Measurements from ENCODE around the gene TSPAN9.

TSPAN9 gene

DNA sequence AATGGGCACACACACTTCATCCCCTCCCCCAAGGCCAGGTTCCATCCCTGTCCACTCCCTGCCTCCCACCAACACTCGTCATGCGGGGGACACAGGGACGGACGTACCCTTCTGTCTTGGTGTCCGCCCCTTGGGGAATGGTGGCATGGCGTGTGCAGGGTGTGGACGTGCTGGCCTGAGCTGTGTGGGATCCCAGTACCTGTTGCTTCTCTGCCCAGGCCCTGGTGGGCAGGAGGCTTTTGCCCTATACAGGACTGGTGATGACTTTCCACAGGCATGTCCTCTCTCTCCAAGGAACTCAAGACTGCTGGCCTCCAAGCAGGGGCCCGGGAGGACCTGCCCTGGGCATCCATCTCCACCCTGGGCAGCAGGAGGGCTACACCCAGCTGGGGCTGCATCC, 218.0 kb downstream of the TSPAN9 start:
- H3K56ac ChIP-seq (ENCODE audit: low read length): no peak overlapping the region
- H3K79me2 ChIP-seq (ENCODE audit: control insufficient read depth, insufficient read depth, low read length): no peaks in the 10 kb centered on the region
- H3K4me3 ChIP-seq (ENCODE audit: low read length): no peak overlapping the region
- DNase-seq: no peak
- H3K27ac ChIP-seq (ENCODE audit: low read depth, low read length): no peak overlapping the region
- no peaks in the 10 kb centered on the region for H3K4me1 ChIP-seq (ENCODE audit: control insufficient read depth, low read depth, low read length)
- H3K36me3 ChIP-seq (ENCODE audit: control insufficient read depth, insufficient read depth, low read length): no peaks in the 10 kb centered on the region
- H3K18ac ChIP-seq (ENCODE audit: low read length): no peak overlapping the region
- H3K9ac ChIP-seq (ENCODE audit: low read length): no peak overlapping the region
- H2BK120ac ChIP-seq (ENCODE audit: low read depth, low read length): no peak overlapping the region
- H3K23ac ChIP-seq (ENCODE audit: low read length): no peak overlapping the region
- no peak overlapping the region for H4K8ac ChIP-seq (ENCODE audit: low read depth, low read length)
- H3K4ac ChIP-seq (ENCODE audit: low read depth, low read length): no peak overlapping the region
- no peaks in the 10 kb centered on the region for H3K79me1 ChIP-seq (ENCODE audit: low read length)
- H4K5ac ChIP-seq (ENCODE audit: low read length): no peak overlapping the region
- H2AK5ac ChIP-seq (ENCODE audit: low read length): no peak overlapping the region
- no peaks in the 10 kb centered on the region for H3K27me3 ChIP-seq (ENCODE audit: insufficient read depth, low read length, poor library complexity)
- H2BK5ac ChIP-seq (ENCODE audit: low read length): no peak overlapping the region
- no peak overlapping the region for H3K4me2 ChIP-seq (ENCODE audit: low read length)
- H2BK15ac ChIP-seq (replicated peaks; ENCODE audit: low read depth): no peak overlapping the region
- no CpG with 5 or more reads among the region's 8 CpGs for WGBS (ENCODE audit: extremely low coverage, insufficient coverage, low lambda C conversion rate)

DNA sequence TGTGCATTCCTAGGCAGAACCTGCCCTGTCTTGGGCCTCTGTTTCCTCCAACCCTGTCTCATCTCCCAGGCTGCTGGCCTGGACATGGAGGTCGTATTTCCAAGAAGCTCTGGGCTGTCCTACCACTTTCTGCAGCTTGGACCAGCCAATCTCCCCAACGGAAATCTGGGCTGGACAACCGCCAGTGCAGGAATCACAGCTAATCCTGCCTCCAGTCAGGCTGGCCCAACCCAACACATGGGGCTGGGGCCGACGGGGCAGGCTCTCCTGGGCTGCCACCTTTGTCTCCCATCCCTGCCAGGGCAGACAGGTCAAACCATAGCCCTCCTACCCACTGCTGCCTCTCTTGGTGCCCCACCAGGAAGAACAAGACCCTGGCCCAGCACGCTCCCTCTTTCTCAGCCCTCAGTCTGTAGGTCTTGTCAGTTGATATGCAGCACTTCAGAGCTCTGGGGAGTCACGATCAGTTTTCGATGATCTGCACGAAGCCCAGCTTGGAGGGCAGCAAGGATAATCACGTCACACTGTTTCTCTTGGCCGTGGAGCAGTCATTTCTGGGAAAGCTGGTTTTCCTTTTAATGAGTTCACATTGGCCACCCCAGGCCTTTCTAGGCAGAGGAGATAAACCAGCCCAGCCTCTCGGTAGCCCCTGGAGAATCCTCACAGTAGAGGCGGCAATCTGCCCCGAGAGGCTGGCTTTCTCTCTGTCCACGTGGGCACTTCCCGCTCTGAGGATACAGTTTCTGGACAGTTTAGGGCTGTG, 218.6 kb downstream of the TSPAN9 start:
- Histone ChIP-seq H4K5ac (ENCODE audit: low read length) (no peak overlapping the region), H2AK5ac (ENCODE audit: low read length) (no peak overlapping the region), H3K27ac (ENCODE audit: low read depth, low read length) (no peak overlapping the region), H3K23ac (ENCODE audit: low read length) (no peak overlapping the region), H3K79me2 (ENCODE audit: control insufficient read depth, insufficient read depth, low read length) (no peaks in the 10 kb centered on the region), H2BK15ac (replicated peaks; ENCODE audit: low read depth) (no peak overlapping the region), H3K9ac (ENCODE audit: low read length) (no peak overlapping the region), H3K4me3 (ENCODE audit: low read length) (no peak overlapping the region), H3K4me1 (ENCODE audit: control insufficient read depth, low read depth, low read length) (no peaks in the 10 kb centered on the region), H2BK5ac (ENCODE audit: low read length) (no peak overlapping the region), H3K56ac (ENCODE audit: low read length) (no peak overlapping the region), H3K4me2 (ENCODE audit: low read length) (no peak overlapping the region), H3K27me3 (ENCODE audit: insufficient read depth, low read length, poor library complexity) (no peaks in the 10 kb centered on the region), H3K79me1 (ENCODE audit: low read length) (no peaks in the 10 kb centered on the region), H2BK120ac (ENCODE audit: low read depth, low read length) (no peak overlapping the region), H3K18ac (ENCODE audit: low read length) (no peak overlapping the region), H4K8ac (ENCODE audit: low read depth, low read length) (no peak overlapping the region), H3K36me3 (ENCODE audit: control insufficient read depth, insufficient read depth, low read length) (no peaks in the 10 kb centered on the region), H3K4ac (ENCODE audit: low read depth, low read length) (no peak overlapping the region)
- no CpG with 5 or more reads among the region's 16 CpGs for WGBS (ENCODE audit: extremely low coverage, insufficient coverage, low lambda C conversion rate)
- no peak for DNase-seq

DNA sequence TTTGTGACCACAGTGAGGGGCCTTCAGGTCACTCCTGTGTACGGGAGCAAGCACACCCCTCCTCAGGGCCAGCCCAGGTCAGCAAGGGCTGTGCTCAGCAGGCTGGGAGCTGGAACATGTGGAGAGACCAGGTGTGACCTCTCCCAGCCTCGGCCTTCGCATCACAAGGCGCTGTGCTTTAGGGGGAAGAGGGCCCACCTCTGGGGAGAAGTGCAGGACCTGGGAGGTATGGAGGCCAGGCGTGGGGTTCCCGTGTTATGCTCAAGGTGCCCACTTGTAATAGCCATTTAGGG, 219.2 kb downstream of the TSPAN9 start:
- no peak overlapping the region for H3K18ac ChIP-seq (ENCODE audit: low read length)
- no peaks in the 10 kb centered on the region for H3K79me1 ChIP-seq (ENCODE audit: low read length)
- no peak overlapping the region for H4K8ac ChIP-seq (ENCODE audit: low read depth, low read length)
- H2BK15ac ChIP-seq (replicated peaks; ENCODE audit: low read depth): no peak overlapping the region
- H2AK5ac ChIP-seq (ENCODE audit: low read length): no peak overlapping the region
- no peak overlapping the region for H2BK120ac ChIP-seq (ENCODE audit: low read depth, low read length)
- H3K23ac ChIP-seq (ENCODE audit: low read length): no peak overlapping the region
- no CpG with 5 or more reads among the region's 6 CpGs for WGBS (ENCODE audit: extremely low coverage, insufficient coverage, low lambda C conversion rate)
- H3K56ac ChIP-seq (ENCODE audit: low read length): no peak overlapping the region
- no peak overlapping the region for H4K5ac ChIP-seq (ENCODE audit: low read length)
- H3K4me1 ChIP-seq (ENCODE audit: control insufficient read depth, low read depth, low read length): no peaks in the 10 kb centered on the region
- H3K27ac ChIP-seq (ENCODE audit: low read depth, low read length): no peak overlapping the region
- H3K4me3 ChIP-seq (ENCODE audit: low read length): no peak overlapping the region
- no peak overlapping the region for H3K4ac ChIP-seq (ENCODE audit: low read depth, low read length)
- H3K4me2 ChIP-seq (ENCODE audit: low read length): no peak overlapping the region
- H2BK5ac ChIP-seq (ENCODE audit: low read length): no peak overlapping the region
- H3K36me3 ChIP-seq (ENCODE audit: control insufficient read depth, insufficient read depth, low read length): no peaks in the 10 kb centered on the region
- no peak for DNase-seq
- no peak overlapping the region for H3K9ac ChIP-seq (ENCODE audit: low read length)
- H3K27me3 ChIP-seq (ENCODE audit: insufficient read depth, low read length, poor library complexity): no peaks in the 10 kb centered on the region
- no peaks in the 10 kb centered on the region for H3K79me2 ChIP-seq (ENCODE audit: control insufficient read depth, insufficient read depth, low read length)

DNA sequence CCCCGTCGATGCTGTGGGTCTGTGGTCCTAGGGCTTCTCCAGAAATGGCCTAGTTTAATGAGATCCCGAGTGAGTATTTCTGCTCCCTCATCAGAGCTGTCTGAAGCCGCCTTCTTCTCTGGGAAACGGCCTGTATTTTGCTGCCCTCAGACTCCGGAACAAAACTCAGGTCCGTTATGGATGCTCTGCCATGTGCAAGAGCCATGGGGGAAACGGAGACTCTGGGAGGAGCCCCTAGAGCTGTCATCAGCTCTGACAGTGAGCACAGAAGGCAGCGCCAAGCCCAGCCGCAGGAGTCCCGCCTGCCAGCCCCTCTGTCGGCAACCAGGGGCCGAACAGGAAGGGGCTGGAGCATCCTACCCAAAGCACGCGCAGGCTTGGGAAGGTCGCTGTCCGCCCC, 221.4 kb downstream of the TSPAN9 start:
- Histone ChIP-seq H3K27ac (ENCODE audit: low read depth, low read length) (no peak overlapping the region), H3K4me2 (ENCODE audit: low read length) (no peak overlapping the region), H3K9ac (ENCODE audit: low read length) (no peak overlapping the region), H3K4ac (ENCODE audit: low read depth, low read length) (no peak overlapping the region), H4K8ac (ENCODE audit: low read depth, low read length) (no peak overlapping the region), H2BK15ac (replicated peaks; ENCODE audit: low read depth) (no peak overlapping the region), H3K27me3 (ENCODE audit: insufficient read depth, low read length, poor library complexity) (no peaks in the 10 kb centered on the region), H3K4me1 (ENCODE audit: control insufficient read depth, low read depth, low read length) (no peaks in the 10 kb centered on the region), H2BK5ac (ENCODE audit: low read length) (no peak overlapping the region), H2AK5ac (ENCODE audit: low read length) (no peak overlapping the region), H3K36me3 (ENCODE audit: control insufficient read depth, insufficient read depth, low read length) (no peaks in the 10 kb centered on the region), H3K56ac (ENCODE audit: low read length) (no peak overlapping the region), H2BK120ac (ENCODE audit: low read depth, low read length) (no peak overlapping the region), H3K4me3 (ENCODE audit: low read length) (no peak overlapping the region), H3K79me2 (ENCODE audit: control insufficient read depth, insufficient read depth, low read length) (no peaks in the 10 kb centered on the region), H3K23ac (ENCODE audit: low read length) (no peak overlapping the region), H4K5ac (ENCODE audit: low read length) (no peak overlapping the region), H3K79me1 (ENCODE audit: low read length) (no peaks in the 10 kb centered on the region), H3K18ac (ENCODE audit: low read length) (no peak overlapping the region)
- no CpG with 5 or more reads among the region's 17 CpGs for WGBS (ENCODE audit: extremely low coverage, insufficient coverage, low lambda C conversion rate)
- DNase-seq: no peak

DNA sequence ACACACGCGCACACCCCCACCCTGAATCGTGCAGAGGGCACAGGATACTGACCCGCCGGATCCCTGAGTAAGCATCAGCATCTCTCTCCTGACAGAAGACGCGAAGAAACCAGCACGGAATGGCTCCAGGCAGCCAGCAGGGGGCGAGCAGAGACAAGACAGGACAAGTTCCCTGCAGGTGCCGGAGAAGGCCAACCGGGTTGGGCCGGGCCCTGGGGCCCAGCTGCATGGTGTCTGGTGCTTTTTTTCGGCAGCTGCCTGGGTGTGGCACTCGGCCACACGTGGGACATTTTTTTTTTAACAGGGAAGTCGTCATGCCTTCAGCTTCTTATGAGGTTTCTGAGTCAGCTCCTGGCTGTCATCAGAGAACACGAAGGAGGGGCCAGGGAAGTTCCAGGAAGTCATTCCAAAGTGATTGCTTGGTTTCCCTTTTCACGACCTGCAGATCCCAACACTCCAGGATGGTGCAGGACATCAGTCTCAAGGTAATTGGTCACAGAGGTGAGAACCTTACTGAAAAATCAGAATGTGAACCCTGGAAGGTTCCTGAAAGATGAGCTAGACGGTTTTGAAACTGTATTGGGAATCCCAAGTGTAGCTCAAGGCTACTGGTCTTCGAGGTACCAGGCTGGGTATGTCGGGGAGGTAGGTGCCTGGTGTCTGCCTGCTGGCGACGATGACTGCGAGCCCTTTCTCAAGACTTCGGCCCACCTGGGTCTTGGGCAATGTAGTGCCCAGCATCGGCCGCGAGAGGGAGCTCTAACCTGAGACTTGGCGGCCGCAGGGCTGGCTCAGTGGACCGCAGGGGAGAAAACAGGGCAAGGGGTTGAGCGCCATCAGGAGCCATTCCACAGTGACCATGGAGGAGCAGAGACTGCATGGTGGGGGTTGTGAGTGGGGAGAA, 223.0 kb downstream of the TSPAN9 start:
- Histone ChIP-seq H4K5ac (ENCODE audit: low read length) (no peak overlapping the region), H3K4me3 (ENCODE audit: low read length) (no peak overlapping the region), H2BK5ac (ENCODE audit: low read length) (no peak overlapping the region), H2BK15ac (replicated peaks; ENCODE audit: low read depth) (no peak overlapping the region), H2BK120ac (ENCODE audit: low read depth, low read length) (no peak overlapping the region), H3K79me1 (ENCODE audit: low read length) (no peaks in the 10 kb centered on the region), H3K27ac (ENCODE audit: low read depth, low read length) (no peak overlapping the region), H4K8ac (ENCODE audit: low read depth, low read length) (no peak overlapping the region), H3K4me2 (ENCODE audit: low read length) (no peak overlapping the region), H3K9ac (ENCODE audit: low read length) (no peak overlapping the region), H3K79me2 (ENCODE audit: control insufficient read depth, insufficient read depth, low read length) (no peaks in the 10 kb centered on the region), H3K36me3 (ENCODE audit: control insufficient read depth, insufficient read depth, low read length) (no peaks in the 10 kb centered on the region), H3K23ac (ENCODE audit: low read length) (no peak overlapping the region), H3K4me1 (ENCODE audit: control insufficient read depth, low read depth, low read length) (no peaks in the 10 kb centered on the region), H3K18ac (ENCODE audit: low read length) (no peak overlapping the region), H3K4ac (ENCODE audit: low read depth, low read length) (no peak overlapping the region), H3K27me3 (ENCODE audit: insufficient read depth, low read length, poor library complexity) (no peaks in the 10 kb centered on the region), H2AK5ac (ENCODE audit: low read length) (no peak overlapping the region), H3K56ac (ENCODE audit: low read length) (no peak overlapping the region)
- no CpG with 5 or more reads among the region's 32 CpGs for WGBS (ENCODE audit: extremely low coverage, insufficient coverage, low lambda C conversion rate)
- DNase-seq: peak; percentile 93
